GM18526 (cell line): ENCODE results near the gene EFCAB6.

Source experiments
- POLR2A ChIP-seq: IDR thresholded peaks from 3 replicates; pipeline ENCODE4 v1.6.1; 2011; ENCODE audit not compliant: insufficient read length; ENCODE audit errors: extremely low read depth

Gene EFCAB6

GRCh38 chr22:43828725-43828997 is 16.6 kb upstream of the EFCAB6 start:
- TF ChIP-seq POLR2A: no peak

- no peak for TF ChIP-seq POLR2A
These were observed 16.0 kb upstream of the EFCAB6 start for GRCh38 chr22:43827926-43828724.

DNA sequence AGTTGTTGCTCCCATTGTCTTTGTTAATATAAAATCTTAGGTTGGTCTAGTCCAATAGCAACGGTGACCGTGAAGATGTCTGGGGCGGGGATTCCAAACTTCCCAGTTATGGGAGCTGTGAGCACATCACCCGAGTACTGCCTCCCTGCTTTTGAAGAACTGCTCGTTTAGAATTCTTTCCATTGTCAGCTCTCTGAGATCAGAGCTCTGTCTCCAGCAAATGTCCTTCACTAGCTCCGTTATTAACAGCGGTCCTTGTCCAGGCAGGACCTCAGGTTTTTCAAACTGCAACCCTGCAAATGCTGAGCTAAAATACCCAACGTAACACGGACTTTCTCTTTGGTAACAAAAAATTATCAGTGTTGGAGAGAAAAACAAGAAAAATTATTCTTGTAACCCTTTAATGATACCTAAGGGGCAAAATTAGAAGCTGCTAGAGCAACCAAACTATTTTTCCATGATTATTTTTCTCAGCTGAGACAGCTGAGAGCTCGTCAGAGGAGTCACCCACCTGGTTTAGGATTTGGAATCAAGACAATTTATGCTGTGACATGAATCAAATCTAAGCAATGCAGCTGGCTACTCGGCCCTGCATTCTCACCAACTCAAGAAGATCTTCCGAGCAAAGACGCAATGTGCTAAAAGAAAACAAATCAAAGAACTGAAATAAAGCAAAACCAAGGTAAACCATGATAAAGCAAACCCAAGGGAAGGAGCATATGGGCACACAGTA is 15.1 kb upstream of the EFCAB6 start:
- no peak for TF ChIP-seq POLR2A

DNA sequence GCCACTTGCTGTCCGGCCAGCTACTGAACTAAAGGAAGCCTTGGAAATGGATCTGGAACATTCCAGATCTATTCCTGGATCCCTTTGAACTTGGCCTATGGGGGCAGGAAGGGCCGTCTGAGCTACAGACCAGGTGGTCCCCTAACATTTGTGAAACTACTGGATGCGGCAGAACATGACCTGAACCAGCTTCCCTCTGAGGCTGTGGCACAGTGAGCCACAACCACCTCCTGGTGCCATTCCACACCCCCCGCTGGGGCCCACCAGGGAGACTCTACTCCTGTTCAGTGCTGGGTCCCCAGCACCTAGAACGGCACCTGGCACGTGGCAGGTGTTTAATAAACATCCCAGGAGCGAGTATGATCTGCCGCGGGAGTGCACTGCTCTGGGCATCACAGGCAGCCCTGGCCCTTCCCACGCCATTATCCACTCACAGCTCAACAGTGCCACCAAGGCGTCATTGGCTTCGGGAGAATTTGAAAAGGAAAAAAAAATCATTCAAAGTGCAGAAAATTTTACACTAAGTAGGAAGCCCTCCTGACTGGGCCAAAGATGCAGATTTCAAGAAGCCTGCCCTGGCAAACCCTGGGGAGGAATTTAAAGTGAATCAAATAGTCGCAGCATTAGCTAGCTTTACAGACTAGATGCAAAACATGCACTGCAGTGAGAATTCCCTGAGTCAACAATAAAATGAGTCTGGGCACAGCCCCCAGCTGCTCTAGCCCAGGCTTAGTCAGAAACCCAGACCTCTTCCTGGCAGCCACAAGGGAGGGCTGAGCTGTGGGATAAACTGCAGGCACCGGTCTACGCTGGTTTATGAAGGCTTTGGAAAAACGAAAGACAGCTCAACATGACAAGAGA is 14.3 kb upstream of the EFCAB6 start:
- TF ChIP-seq POLR2A: no peak

DNA sequence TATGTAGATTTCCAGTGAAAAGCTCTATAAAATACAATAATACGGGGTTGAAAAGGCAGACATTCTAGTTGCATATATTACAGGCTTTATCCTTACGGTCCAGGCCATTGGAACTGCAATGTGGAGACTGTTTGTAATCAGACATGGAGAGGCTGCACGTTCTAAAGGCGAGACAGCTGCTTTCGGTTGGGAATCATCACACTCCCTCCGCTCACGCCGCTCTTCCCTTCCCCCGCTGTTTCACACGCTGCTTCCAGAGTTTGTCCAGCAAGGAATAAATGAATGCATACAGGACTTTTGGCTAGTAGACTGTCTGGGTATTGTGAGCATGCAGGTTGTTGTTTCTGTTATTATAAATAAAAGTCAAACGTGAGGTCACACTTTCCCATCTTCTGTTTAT is 13.5 kb upstream of the EFCAB6 start:
- no peak for TF ChIP-seq POLR2A

- no peak for TF ChIP-seq POLR2A
These were observed 12.8 kb upstream of the EFCAB6 start for GRCh38 chr22:43824724-43825420.

DNA sequence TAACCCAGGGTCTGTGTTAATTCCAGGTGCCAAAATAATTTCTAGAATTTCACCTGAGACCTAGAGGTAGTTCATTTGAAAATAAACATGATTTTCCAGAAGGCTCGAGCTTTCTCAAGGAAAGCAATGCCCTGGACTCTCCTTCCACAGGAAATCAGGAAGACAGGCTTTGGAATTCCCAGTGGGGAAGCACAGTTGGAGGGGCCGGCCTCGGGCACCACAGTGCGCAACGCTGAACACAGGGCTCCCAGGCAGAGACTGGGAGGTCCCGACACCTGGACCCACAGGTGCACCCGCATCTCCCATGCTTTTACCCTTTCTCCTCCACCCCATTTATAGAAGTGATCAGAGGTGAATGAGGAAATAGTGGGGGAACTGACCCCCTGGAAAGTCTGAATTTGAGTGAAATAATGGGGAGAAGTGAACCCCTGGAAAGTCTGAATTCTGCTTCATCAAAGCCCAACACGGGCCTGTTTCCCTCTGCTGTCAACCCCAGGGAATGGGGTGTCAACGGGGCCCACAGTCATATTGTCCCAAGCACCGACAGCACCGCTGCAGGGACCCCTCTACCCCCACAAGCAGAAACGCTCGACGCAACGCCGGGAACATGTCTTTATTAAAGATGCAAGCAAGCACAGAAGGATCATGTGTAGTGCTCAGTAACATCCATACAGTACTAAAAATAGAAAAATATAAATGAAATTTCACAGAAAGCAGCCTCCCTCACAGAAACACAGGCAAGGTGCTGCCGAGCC is 12.0 kb upstream of the EFCAB6 start:
- TF ChIP-seq POLR2A: no peak

DNA sequence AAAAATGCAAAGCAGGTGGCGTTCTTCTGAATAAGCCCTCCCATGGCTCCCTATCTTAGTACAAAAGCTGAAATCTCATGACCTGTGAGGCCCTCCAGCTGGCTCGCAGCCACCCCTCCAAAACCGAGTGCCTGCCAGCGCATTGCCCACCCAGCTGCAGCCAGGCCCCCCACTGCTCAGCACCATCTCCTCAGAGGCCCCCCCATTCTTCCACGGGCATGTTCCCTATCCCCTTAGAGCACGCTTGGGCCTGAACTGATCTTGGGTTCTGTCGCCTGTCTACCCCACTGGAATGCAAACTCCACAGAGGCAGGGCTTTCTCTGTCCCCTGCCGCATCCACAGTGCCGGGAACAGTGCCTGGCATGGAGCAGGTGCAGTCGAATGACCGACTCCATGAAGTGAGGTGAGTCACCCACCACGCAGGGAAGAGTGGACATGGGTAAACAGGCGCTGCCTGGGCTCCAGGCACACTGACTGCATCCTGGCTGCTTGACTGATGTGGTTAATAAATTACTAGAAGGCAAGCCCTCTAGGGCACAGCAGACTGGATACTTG is 11.3 kb upstream of the EFCAB6 start:
- TF ChIP-seq POLR2A: no peak

DNA sequence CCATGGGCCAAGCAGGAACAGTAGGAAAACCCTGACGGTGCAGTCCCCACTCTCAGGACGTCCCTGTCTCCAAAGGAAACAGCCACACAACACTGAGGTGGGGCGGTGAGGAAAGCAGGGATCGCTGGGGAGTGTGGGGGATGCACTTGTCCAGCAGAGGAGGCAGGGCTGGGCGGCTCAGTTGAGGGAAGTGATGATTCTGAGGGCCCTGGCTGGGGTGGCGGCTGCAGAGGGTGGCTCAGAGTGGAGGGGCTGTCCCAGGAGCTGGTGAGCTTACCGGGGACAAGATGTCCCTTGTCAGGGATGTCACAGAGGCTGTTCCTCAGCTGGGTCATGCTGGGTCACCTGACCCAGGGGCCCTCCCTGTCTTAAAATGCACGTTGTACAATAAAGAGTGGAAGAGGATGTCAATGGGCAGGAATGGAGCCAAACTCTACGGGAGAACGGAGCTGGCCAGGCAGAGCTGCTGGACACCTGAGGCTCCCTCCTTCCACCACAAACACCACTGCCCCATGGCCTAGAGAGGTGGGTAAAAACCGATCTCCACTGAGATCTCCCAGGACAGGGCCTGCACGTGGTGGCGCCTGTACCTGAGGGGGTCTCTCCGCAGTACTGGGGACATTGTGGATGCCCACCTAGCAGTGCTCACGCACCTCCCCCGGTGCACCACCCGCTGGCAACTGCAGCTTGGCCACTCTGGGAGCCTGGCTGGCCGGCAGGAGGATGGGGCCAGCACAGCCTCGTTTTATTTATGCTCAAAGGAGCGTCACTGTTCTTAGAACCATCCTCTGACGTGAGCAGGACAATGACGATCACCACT is 9.7 kb upstream of the EFCAB6 start:
- TF ChIP-seq POLR2A: no peak

- no peak for TF ChIP-seq POLR2A
These were observed 8.7 kb upstream of the EFCAB6 start for GRCh38 chr22:43820651-43821305.

DNA sequence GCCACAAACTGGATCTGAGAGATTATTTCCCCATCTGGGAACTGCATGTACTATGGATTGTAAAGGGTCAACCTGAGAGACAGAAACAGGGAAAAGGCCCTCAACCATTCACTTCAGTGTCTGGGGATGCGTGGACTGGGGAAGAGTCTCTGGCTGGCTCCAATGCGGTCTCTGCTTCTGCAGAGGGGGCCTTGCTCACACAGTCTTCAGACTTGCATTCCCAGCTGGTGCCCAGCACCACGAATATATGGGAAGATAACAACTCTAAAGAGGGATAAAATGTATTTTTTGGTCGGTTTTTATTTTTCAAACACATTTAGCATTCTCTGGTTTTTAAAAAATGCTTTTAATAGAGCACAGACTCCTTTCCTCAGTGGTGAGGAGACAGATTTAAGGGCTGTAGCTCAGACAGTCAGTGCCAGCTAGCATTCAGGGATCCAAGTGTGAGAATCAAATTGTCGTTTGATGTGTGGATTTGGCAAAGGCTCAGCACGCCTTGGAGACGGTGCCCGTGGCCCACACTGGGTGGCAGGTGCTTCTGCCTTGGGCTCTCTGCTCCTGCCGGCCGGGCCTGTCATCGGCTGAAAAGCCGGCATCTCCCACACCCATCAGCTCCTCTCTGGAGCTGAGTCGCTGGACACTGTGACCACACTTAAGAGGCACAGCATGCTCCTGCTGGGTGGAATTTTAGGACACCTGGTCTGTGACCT is 8.0 kb upstream of the EFCAB6 start:
- TF ChIP-seq POLR2A: no peak

GRCh38 chr22:43819421-43819921 is 7.4 kb upstream of the EFCAB6 start:
- TF ChIP-seq POLR2A: no peak
